ENCODE measurements around the gene CDC14A. TPM values are rescaled to one million over a fixed set of nuclear protein-coding genes. Genes with fewer than 3 reads are reported as not detected.

CDC14A gene
- total and polyA plus RNA-seq, 12 donors, result 1.4 to 4.0 (median 3.1) TPM

DNA sequence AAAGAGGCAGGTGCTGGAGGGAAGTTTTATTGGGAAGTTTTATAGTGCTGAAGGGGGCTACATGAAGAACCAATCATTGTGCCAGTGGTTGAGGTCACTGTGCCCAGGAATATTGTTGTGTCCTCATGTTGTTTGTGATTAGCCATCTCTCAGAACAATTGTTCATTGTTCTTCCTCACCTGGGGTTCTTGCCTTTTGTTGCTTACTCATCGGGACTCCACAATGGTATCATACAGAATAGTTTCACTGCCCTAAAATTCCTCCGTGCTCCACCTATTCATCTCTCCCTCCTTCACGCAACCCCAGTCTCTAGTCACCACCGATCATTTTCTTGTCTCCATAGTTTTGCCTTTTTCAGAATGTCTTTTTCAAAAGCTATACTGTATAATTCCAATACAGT lies 38.9 kb upstream of the CDC14A start:
- no peak for DNase-seq
- Histone ChIP-seq H3K27ac (no peak overlapping the region), H3K9me3 (peaks cover 0 to 17% (median 0%) of the 10 kb centered on the region in 11 donors), H3K4me1 (no peaks in the 10 kb centered on the region), H3K4me3 (no peak overlapping the region), H3K36me3 (no peaks in the 10 kb centered on the region), H3K27me3 (no peaks in the 10 kb centered on the region)
- no peak for ATAC-seq
- intact Hi-C loops (cut with DNase I), result no loop called here
- 77 to 89% methylated on average over 4 of the region's 4 CpGs for WGBS, 2 donors
- TF ChIP-seq, protein P1, sequence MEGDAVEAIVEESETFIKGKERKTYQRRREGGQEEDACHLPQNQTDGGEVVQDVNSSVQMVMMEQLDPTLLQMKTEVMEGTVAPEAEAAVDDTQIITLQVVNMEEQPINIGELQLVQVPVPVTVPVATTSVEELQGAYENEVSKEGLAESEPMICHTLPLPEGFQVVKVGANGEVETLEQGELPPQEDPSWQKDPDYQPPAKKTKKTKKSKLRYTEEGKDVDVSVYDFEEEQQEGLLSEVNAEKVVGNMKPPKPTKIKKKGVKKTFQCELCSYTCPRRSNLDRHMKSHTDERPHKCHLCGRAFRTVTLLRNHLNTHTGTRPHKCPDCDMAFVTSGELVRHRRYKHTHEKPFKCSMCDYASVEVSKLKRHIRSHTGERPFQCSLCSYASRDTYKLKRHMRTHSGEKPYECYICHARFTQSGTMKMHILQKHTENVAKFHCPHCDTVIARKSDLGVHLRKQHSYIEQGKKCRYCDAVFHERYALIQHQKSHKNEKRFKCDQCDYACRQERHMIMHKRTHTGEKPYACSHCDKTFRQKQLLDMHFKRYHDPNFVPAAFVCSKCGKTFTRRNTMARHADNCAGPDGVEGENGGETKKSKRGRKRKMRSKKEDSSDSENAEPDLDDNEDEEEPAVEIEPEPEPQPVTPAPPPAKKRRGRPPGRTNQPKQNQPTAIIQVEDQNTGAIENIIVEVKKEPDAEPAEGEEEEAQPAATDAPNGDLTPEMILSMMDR (IDR thresholded peaks at IDR 0.05), result no peak

- intact Hi-C loops (cut with DNase I), result no loop called here
- TF ChIP-seq, protein P1 (IDR thresholded peaks at IDR 0.05), result no peak
- no peak overlapping the region for H3K4me3 ChIP-seq
- ATAC-seq (no peak), DNase-seq (no peak)
- no peak overlapping the region for H3K27ac ChIP-seq
- no peaks in the 10 kb centered on the region for H3K4me1 ChIP-seq
- no peaks in the 10 kb centered on the region for H3K36me3 ChIP-seq
- peaks cover 0 to 38% (median 13%) of the 10 kb centered on the region in 11 donors for H3K9me3 ChIP-seq
- H3K27me3 ChIP-seq, result no peaks in the 10 kb centered on the region
Observed at GRCh38 chr1:100316622-100317021, 35.7 kb upstream of the CDC14A start.

DNA sequence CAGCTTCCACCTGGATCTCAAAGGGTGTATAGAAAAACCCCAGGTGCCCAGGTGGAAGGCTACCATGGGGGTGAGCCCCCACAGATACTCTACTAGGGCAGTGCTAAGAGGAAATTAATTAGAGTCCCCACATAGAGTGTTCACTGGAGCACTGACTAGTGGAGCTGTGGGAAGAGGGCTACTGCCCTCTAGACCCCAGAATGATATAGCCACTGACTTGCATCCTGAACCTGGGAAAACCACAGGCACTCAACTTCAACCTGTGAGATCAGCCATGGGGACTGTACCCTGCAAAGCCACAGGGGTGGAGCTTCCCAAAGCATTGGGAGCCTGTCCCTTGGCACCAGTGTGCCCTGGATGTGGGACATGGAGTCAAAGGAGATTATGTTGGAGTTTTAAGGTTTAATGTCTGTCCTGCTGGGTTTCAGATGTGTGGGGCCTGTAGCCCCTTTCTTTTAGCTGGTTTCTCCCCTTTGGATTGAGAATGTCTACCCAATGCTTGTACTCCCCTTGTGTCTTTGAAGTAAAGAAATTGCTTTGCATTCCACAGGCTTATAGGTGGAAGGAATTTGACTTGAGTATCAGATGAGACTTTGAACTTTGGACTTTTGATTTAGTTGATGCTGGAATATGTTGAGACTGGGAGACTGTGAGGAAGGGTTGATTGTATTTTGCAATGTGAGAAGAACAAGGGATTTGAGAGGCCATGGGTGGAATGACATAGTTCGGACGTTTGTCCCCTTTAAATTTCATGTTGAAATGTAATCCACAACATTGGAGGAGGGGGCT lies 31.8 kb upstream of the CDC14A start:
- peaks cover 0 to 37% (median 13%) of the 10 kb centered on the region in 11 donors for H3K9me3 ChIP-seq
- WGBS, 2 donors, result 88 to 93% methylated on average over 2 of the region's 2 CpGs

DNA sequence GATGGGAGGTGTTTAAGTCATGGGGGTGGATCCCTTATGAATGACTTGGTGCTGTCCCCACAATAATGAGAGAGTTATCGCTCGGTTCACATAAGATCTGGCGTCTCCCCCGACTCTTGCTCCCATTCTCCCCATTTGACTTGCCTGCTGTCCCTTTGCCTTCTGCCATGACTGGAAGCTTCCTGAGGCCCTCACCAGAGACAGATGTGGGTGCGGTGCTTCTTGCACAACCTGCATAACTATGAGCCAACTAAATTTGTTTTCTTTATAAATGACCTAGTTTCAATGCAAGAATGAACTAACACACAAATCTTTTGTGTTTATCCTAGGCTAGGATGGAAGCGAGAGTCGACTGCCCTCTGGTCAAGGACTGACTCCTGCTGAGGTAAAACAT lies 31.2 kb upstream of the CDC14A start:
- TF ChIP-seq, protein P1 (IDR thresholded peaks at IDR 0.05), result no peak
- intact Hi-C loops (cut with DNase I), result no loop called here

More for the DNA sequence above, 31.8 kb upstream of the CDC14A start:
- Histone ChIP-seq H3K4me1 (peaks cover 0 to 12% (median 3%) of the 10 kb centered on the region in 9 donors), H3K4me3 (no peak overlapping the region), H3K36me3 (no peaks in the 10 kb centered on the region), H3K27ac (no peak overlapping the region), H3K27me3 (no peaks in the 10 kb centered on the region)
- intact Hi-C loops (cut with DNase I), result no loop called here
- TF ChIP-seq, protein P1 (IDR thresholded peaks at IDR 0.05), result no peak
- ATAC-seq, result no peak
- DNase-seq, result no peak

More for the DNA sequence above, 31.2 kb upstream of the CDC14A start:
- WGBS, 2 donors, result 95 to 96% methylated on average over 7 of the region's 7 CpGs
- no peak for ATAC-seq
- Histone ChIP-seq H3K27me3 (no peaks in the 10 kb centered on the region), H3K27ac (no peak overlapping the region), H3K4me1 (peaks cover 0 to 12% (median 3%) of the 10 kb centered on the region in 9 donors), H3K9me3 (peaks cover 0 to 31% (median 13%) of the 10 kb centered on the region in 11 donors), H3K36me3 (no peaks in the 10 kb centered on the region), H3K4me3 (no peak overlapping the region)
- DNase-seq, result no peak

Measured in heart right ventricle (tissue), 16 donors.